Measurements from ENCODE around the gene SMC6. TPM values are rescaled to one million over a fixed set of nuclear protein-coding genes. Genes with fewer than 3 reads are reported as not detected.

Gene SMC6
- polyA plus RNA-seq, 1 donor, result 26.7 TPM

- no CpG with 5 or more reads among the region's 8 CpGs for WGBS (ENCODE audit: insufficient coverage, low lambda C conversion rate)
- no peak for DNase-seq
- no peaks in the 10 kb centered on the region for H3K9me3 ChIP-seq (ENCODE audit: control insufficient read depth, low read depth, low read length)
- H3K4me1 ChIP-seq (ENCODE audit: control insufficient read depth, insufficient read depth, low read length), result no peaks in the 10 kb centered on the region
- no peaks in the 10 kb centered on the region for H3K36me3 ChIP-seq (ENCODE audit: control insufficient read depth, insufficient read depth, low read length)
- no peak overlapping the region for H3K4me3 ChIP-seq (ENCODE audit: low read length)
- no peaks in the 10 kb centered on the region for H3K27me3 ChIP-seq (ENCODE audit: control insufficient read depth, insufficient read depth, low read length)
- H3K27ac ChIP-seq (ENCODE audit: low read length), result no peak overlapping the region
Observed at GRCh38 chr2:17637131-17637906, 116.3 kb downstream of the SMC6 start.

GRCh38 chr2:17636257-17636656, 117.4 kb downstream of the SMC6 start:
- no peak overlapping the region for H3K4me3 ChIP-seq (ENCODE audit: low read length)
- no peaks in the 10 kb centered on the region for H3K27me3 ChIP-seq (ENCODE audit: control insufficient read depth, insufficient read depth, low read length)
- no peaks in the 10 kb centered on the region for H3K9me3 ChIP-seq (ENCODE audit: control insufficient read depth, low read depth, low read length)
- H3K27ac ChIP-seq (ENCODE audit: low read length), result no peak overlapping the region
- H3K4me1 ChIP-seq (ENCODE audit: control insufficient read depth, insufficient read depth, low read length), result no peaks in the 10 kb centered on the region
- DNase-seq, result no peak
- WGBS (ENCODE audit: insufficient coverage, low lambda C conversion rate), result no CpG with 5 or more reads among the region's 3 CpGs
- H3K36me3 ChIP-seq (ENCODE audit: control insufficient read depth, insufficient read depth, low read length), result no peaks in the 10 kb centered on the region

- H3K9me3 ChIP-seq (ENCODE audit: control insufficient read depth, low read depth, low read length), result no peaks in the 10 kb centered on the region
Observed at GRCh38 chr2:17634997-17635396, 118.6 kb downstream of the SMC6 start.

GRCh38 chr2:17630089-17630488, 123.5 kb downstream of the SMC6 start:
- H3K36me3 ChIP-seq (ENCODE audit: control insufficient read depth, insufficient read depth, low read length), result no peaks in the 10 kb centered on the region
- 100% methylated on average over 1 of the region's 4 CpGs for WGBS (ENCODE audit: insufficient coverage, low lambda C conversion rate)
- no peak for DNase-seq
- no peaks in the 10 kb centered on the region for H3K4me1 ChIP-seq (ENCODE audit: control insufficient read depth, insufficient read depth, low read length)
- no peak overlapping the region for H3K27ac ChIP-seq (ENCODE audit: low read length)
- no peaks in the 10 kb centered on the region for H3K27me3 ChIP-seq (ENCODE audit: control insufficient read depth, insufficient read depth, low read length)
- H3K9me3 ChIP-seq (ENCODE audit: control insufficient read depth, low read depth, low read length), result peaks cover 5% of the 10 kb centered on the region
- H3K4me3 ChIP-seq (ENCODE audit: low read length), result no peak overlapping the region

More at GRCh38 chr2:17634997-17635396, 118.6 kb downstream of the SMC6 start:
- Histone ChIP-seq H3K36me3 (ENCODE audit: control insufficient read depth, insufficient read depth, low read length) (no peaks in the 10 kb centered on the region), H3K4me1 (ENCODE audit: control insufficient read depth, insufficient read depth, low read length) (no peaks in the 10 kb centered on the region), H3K27me3 (ENCODE audit: control insufficient read depth, insufficient read depth, low read length) (no peaks in the 10 kb centered on the region), H3K4me3 (ENCODE audit: low read length) (no peak overlapping the region), H3K27ac (ENCODE audit: low read length) (no peak overlapping the region)
- no CpG with 5 or more reads among the region's 4 CpGs for WGBS (ENCODE audit: insufficient coverage, low lambda C conversion rate)
- DNase-seq, result no peak

GRCh38 chr2:17628349-17629261, 125.0 kb downstream of the SMC6 start:
- DNase-seq, result no peak
- H3K36me3 ChIP-seq (ENCODE audit: control insufficient read depth, insufficient read depth, low read length), result no peaks in the 10 kb centered on the region
- WGBS (ENCODE audit: insufficient coverage, low lambda C conversion rate), result no CpG with 5 or more reads among the region's 2 CpGs
- no peak overlapping the region for H3K4me3 ChIP-seq (ENCODE audit: low read length)
- H3K27me3 ChIP-seq (ENCODE audit: control insufficient read depth, insufficient read depth, low read length), result no peaks in the 10 kb centered on the region
- no peak overlapping the region for H3K27ac ChIP-seq (ENCODE audit: low read length)
- H3K4me1 ChIP-seq (ENCODE audit: control insufficient read depth, insufficient read depth, low read length), result no peaks in the 10 kb centered on the region
- peaks cover 5% of the 10 kb centered on the region for H3K9me3 ChIP-seq (ENCODE audit: control insufficient read depth, low read depth, low read length)

GRCh38 chr2:17627434-17627833, 126.2 kb downstream of the SMC6 start:
- no peak overlapping the region for H3K27ac ChIP-seq (ENCODE audit: low read length)
- H3K27me3 ChIP-seq (ENCODE audit: control insufficient read depth, insufficient read depth, low read length), result no peaks in the 10 kb centered on the region
- no peaks in the 10 kb centered on the region for H3K36me3 ChIP-seq (ENCODE audit: control insufficient read depth, insufficient read depth, low read length)
- H3K4me3 ChIP-seq (ENCODE audit: low read length), result no peak overlapping the region
- peaks cover 5% of the 10 kb centered on the region for H3K9me3 ChIP-seq (ENCODE audit: control insufficient read depth, low read depth, low read length)
- no peak for DNase-seq
- WGBS (ENCODE audit: insufficient coverage, low lambda C conversion rate), result 60% methylated on average over 1 of the region's 2 CpGs
- H3K4me1 ChIP-seq (ENCODE audit: control insufficient read depth, insufficient read depth, low read length), result no peaks in the 10 kb centered on the region

- no peak for DNase-seq
- Histone ChIP-seq H3K27ac (ENCODE audit: low read length) (no peak overlapping the region), H3K36me3 (ENCODE audit: control insufficient read depth, insufficient read depth, low read length) (no peaks in the 10 kb centered on the region), H3K4me1 (ENCODE audit: control insufficient read depth, insufficient read depth, low read length) (no peaks in the 10 kb centered on the region), H3K4me3 (ENCODE audit: low read length) (no peak overlapping the region), H3K9me3 (ENCODE audit: control insufficient read depth, low read depth, low read length) (peaks cover 5% of the 10 kb centered on the region), H3K27me3 (ENCODE audit: control insufficient read depth, insufficient read depth, low read length) (no peaks in the 10 kb centered on the region)
- no CpG with 5 or more reads among the region's 3 CpGs for WGBS (ENCODE audit: insufficient coverage, low lambda C conversion rate)
Observed at GRCh38 chr2:17626986-17627385, 126.6 kb downstream of the SMC6 start.

- no CpG with 5 or more reads among the region's 3 CpGs for WGBS (ENCODE audit: insufficient coverage, low lambda C conversion rate)
- Histone ChIP-seq H3K27me3 (ENCODE audit: control insufficient read depth, insufficient read depth, low read length) (no peaks in the 10 kb centered on the region), H3K36me3 (ENCODE audit: control insufficient read depth, insufficient read depth, low read length) (no peaks in the 10 kb centered on the region), H3K4me1 (ENCODE audit: control insufficient read depth, insufficient read depth, low read length) (no peaks in the 10 kb centered on the region), H3K4me3 (ENCODE audit: low read length) (no peak overlapping the region), H3K27ac (ENCODE audit: low read length) (no peak overlapping the region), H3K9me3 (ENCODE audit: control insufficient read depth, low read depth, low read length) (peaks cover 5% of the 10 kb centered on the region)
- DNase-seq, result no peak
Observed at GRCh38 chr2:17625446-17625845, 128.2 kb downstream of the SMC6 start.

- no CpG with 5 or more reads among the region's 2 CpGs for WGBS (ENCODE audit: insufficient coverage, low lambda C conversion rate)
- Histone ChIP-seq H3K9me3 (ENCODE audit: control insufficient read depth, low read depth, low read length) (no peaks in the 10 kb centered on the region), H3K4me1 (ENCODE audit: control insufficient read depth, insufficient read depth, low read length) (no peaks in the 10 kb centered on the region), H3K36me3 (ENCODE audit: control insufficient read depth, insufficient read depth, low read length) (no peaks in the 10 kb centered on the region), H3K27ac (ENCODE audit: low read length) (no peak overlapping the region), H3K4me3 (ENCODE audit: low read length) (no peak overlapping the region), H3K27me3 (ENCODE audit: control insufficient read depth, insufficient read depth, low read length) (no peaks in the 10 kb centered on the region)
- DNase-seq, result no peak
Observed at GRCh38 chr2:17621781-17622180, 131.8 kb downstream of the SMC6 start.

- no peak overlapping the region for H3K27ac ChIP-seq (ENCODE audit: low read length)
- no peak for DNase-seq
- H3K36me3 ChIP-seq (ENCODE audit: control insufficient read depth, insufficient read depth, low read length), result no peaks in the 10 kb centered on the region
- no peaks in the 10 kb centered on the region for H3K27me3 ChIP-seq (ENCODE audit: control insufficient read depth, insufficient read depth, low read length)
- H3K4me3 ChIP-seq (ENCODE audit: low read length), result no peak overlapping the region
- H3K4me1 ChIP-seq (ENCODE audit: control insufficient read depth, insufficient read depth, low read length), result no peaks in the 10 kb centered on the region
- H3K9me3 ChIP-seq (ENCODE audit: control insufficient read depth, low read depth, low read length), result no peaks in the 10 kb centered on the region
Observed at GRCh38 chr2:17620841-17621240, 132.8 kb downstream of the SMC6 start.

All from large intestine (tissue), 3 donors.